ENCODE data around the gene EHMT1. TPM values are rescaled to one million over a fixed set of nuclear protein-coding genes. Genes with fewer than 3 reads are reported as not detected.
A peak's percentile ranks its signal among the peaks of the same experiment; 100 is the strongest.

Gene EHMT1
- total RNA-seq, 2 experiments from 2014 or later: 145 to 295 TPM

GRCh38 chr9:137679695-137680305 lies 61.0 kb downstream of the EHMT1 start:
- TSS peak; percentile 58 for BruUV-seq (replicated peaks)
- CTCF ChIA-PET (ENCODE audit: unreplicated experiment): no interaction called here
- H4K20me1 ChIP-seq (ENCODE audit: insufficient read depth, low read length): no peaks in the 10 kb centered on the region
- H3K36me3 ChIP-seq (ENCODE audit: insufficient read depth, low read length): peaks cover 40% of the 10 kb centered on the region
- POLR2A ChIA-PET: interaction anchor here (0.6 kb wide), 1 partner anchor 39 kb away, joined by 4 read pairs; no protein-coding TSS in a partner anchor
- no peak overlapping the region for H2AFZ ChIP-seq (ENCODE audit: low read length)
- peaks cover 90% of the 10 kb centered on the region for H3K79me2 ChIP-seq (ENCODE audit: insufficient read depth, low read depth, low read length)
- H3K4me2 ChIP-seq (ENCODE audit: low read length): peak overlapping the region; percentile 73
- intact Hi-C loops (cut with micrococcal nuclease; ENCODE audit: unreplicated experiment): loop anchor here (1.0 to 10.0 kb wide), 2 partner anchors 59 to 95 kb away; no protein-coding TSS in a partner anchor
- H3K9me2 ChIP-seq (ENCODE audit: insufficient read depth, low read length): no peaks in the 10 kb centered on the region
- TF ChIP-seq CTCF (conservative IDR thresholded peaks at IDR 0.05; ENCODE audit: low read length): no peak
- no peak for TF ChIP-seq EZH2phosphoT487 (IDR thresholded peaks at IDR 0.05; ENCODE audit: borderline replicate concordance, low read depth, low read length)
- H3K4me3 ChIP-seq (ENCODE audit: low read depth, low read length, poor library complexity, severe bottlenecking): peak overlapping the region; percentile 53
- peak; percentile 68 for DNase-seq (ENCODE audit: low spot score)
- no peaks in the 10 kb centered on the region for H3K9me3 ChIP-seq (ENCODE audit: low read length)
- peaks cover 94% of the 10 kb centered on the region for H3K4me1 ChIP-seq (ENCODE audit: insufficient read depth, low read length, poor library complexity, severe bottlenecking)
- peak overlapping the region; percentile 96 for H3K27ac ChIP-seq (ENCODE audit: low read depth, low read length, poor library complexity, severe bottlenecking)

- BruUV-seq (replicated peaks): no TSS peak
- peaks cover 98% of the 10 kb centered on the region for H3K4me1 ChIP-seq (ENCODE audit: insufficient read depth, low read length, poor library complexity, severe bottlenecking)
Measured at GRCh38 chr9:137680444-137681358, 61.9 kb downstream of the EHMT1 start.

More at GRCh38 chr9:137680444-137681358, 61.9 kb downstream of the EHMT1 start:
- intact Hi-C loops (cut with micrococcal nuclease; ENCODE audit: unreplicated experiment): no loop called here
- Histone ChIP-seq H3K9me2 (ENCODE audit: insufficient read depth, low read length) (no peaks in the 10 kb centered on the region), H3K4me2 (ENCODE audit: low read length) (peak overlapping the region; percentile 73), H3K9me3 (ENCODE audit: low read length) (peaks cover 8% of the 10 kb centered on the region; the same call in 1 of the 2 replicates), H4K20me1 (ENCODE audit: insufficient read depth, low read length) (no peaks in the 10 kb centered on the region), H3K27ac (ENCODE audit: low read depth, low read length, poor library complexity, severe bottlenecking) (peak overlapping the region; percentile 96), H3K36me3 (ENCODE audit: insufficient read depth, low read length) (peaks cover 49% of the 10 kb centered on the region), H2AFZ (ENCODE audit: low read length) (no peak overlapping the region), H3K4me3 (ENCODE audit: low read depth, low read length, poor library complexity, severe bottlenecking) (peak overlapping the region; percentile 53), H3K79me2 (ENCODE audit: insufficient read depth, low read depth, low read length) (peaks cover 93% of the 10 kb centered on the region)
- TF ChIP-seq CTCF (conservative IDR thresholded peaks at IDR 0.05; ENCODE audit: low read length) (no peak), EZH2phosphoT487 (IDR thresholded peaks at IDR 0.05; ENCODE audit: borderline replicate concordance, low read depth, low read length) (no peak)
- ChIA-PET POLR2A (no interaction called here), CTCF (ENCODE audit: unreplicated experiment) (no interaction called here)
- DNase-seq (ENCODE audit: low spot score): no peak
